Body of pancreas (tissue), 4 donors: Measurements from ENCODE around the gene ARFRP1.

ENCODE experiments used
- CTCF ChIP-seq, 7 experiments: fragments of 450-650 bp in 4 of 7; fragments of 200-600 bp in 3 of 7; sonication (generic) in 3 of 7; IDR thresholded peaks; one replicate each; pipeline ENCODE4 v1.5.1; 2016 to 2019; ENCODE audit warnings: antibody characterized with exemption in 7 of 7
- POLR2A ChIP-seq, 3 donors: fragments of 450-650 bp; IDR thresholded peaks; one replicate each; pipeline ENCODE4 v1.6.1; 2016; ENCODE audit warnings: antibody characterized with exemption in 3 of 3, mild to moderate bottlenecking in 2 of 3

- TF ChIP-seq POLR2A (IDR thresholded peaks at IDR 0.05) (no peak), CTCF (IDR thresholded peaks at IDR 0.05) (no peak)
Observed at GRCh38 chr20:63655249-63655648, 52.5 kb downstream of the ARFRP1 start.
